Measurements from ENCODE around the gene RAPGEF2.

DNA sequence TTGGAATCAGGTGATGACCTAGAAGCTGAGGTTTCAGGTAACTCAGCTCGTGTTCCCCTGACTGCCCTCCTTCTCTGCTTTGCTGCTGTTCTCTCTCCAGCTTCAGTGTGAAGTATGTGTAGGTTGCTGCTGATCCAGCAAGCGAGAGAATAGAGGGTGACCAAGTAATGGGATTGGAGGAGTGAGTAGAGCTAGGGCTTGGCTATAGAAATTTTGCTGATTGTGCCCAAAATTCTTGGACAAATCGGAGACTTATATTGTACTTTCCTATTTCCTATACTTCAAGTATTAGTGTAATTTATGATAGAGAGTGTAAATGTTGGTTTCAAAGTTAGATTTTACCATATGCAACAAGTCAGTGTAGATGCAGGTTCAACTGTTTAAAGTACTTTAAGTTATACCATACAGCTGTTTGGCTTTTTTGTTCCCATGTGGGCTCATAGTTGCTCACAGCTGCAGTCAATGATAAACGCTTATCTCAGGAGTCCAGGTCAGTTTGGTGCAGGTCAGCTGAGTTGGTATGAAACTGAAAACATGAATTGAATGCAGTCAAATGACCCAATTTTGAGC, 48.0 kb downstream of the RAPGEF2 start:
- TF ChIP-seq CTCF (tag by site-specific recombination; IDR thresholded peaks at IDR 0.05) = no peak
- TF ChIP-seq, protein P1, sequence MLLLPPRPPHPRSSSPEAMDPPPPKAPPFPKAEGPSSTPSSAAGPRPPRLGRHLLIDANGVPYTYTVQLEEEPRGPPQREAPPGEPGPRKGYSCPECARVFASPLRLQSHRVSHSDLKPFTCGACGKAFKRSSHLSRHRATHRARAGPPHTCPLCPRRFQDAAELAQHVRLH (tag by site-specific recombination; IDR thresholded peaks at IDR 0.05) = no peak
- TF ChIP-seq, protein P2, sequence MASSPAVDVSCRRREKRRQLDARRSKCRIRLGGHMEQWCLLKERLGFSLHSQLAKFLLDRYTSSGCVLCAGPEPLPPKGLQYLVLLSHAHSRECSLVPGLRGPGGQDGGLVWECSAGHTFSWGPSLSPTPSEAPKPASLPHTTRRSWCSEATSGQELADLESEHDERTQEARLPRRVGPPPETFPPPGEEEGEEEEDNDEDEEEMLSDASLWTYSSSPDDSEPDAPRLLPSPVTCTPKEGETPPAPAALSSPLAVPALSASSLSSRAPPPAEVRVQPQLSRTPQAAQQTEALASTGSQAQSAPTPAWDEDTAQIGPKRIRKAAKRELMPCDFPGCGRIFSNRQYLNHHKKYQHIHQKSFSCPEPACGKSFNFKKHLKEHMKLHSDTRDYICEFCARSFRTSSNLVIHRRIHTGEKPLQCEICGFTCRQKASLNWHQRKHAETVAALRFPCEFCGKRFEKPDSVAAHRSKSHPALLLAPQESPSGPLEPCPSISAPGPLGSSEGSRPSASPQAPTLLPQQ (tag by site-specific recombination; IDR thresholded peaks at IDR 0.05) = no peak
- TF ChIP-seq ZNF121 (tag by site-specific recombination; IDR thresholded peaks at IDR 0.05) = no peak
- no peak for TF ChIP-seq GLIS1 (tag by site-specific recombination; IDR thresholded peaks at IDR 0.05)
- TF ChIP-seq ZBTB21 (tag by site-specific recombination; IDR thresholded peaks at IDR 0.05) = no peak

All from HEK293 (cell line).